Stimulated activated CD4-positive, alpha-beta T cell treated with anti-CD3 and anti-CD28 coated beads, Interleukin-4, amount 100 ng/mL, for 1 hour (primary cell): Measurements from ENCODE around the gene TNK2.
"Not testable (repeated sequence)": the region's sequence is repeated elsewhere in the genome, so short reads cannot be mapped to it uniquely, and the experiment has no call there.

Source experiments
- DNase-seq: peaks from one replicate; pipeline ENCODE4 v3.0.0-alpha.2; 2020

The TNK2 gene

DNA sequence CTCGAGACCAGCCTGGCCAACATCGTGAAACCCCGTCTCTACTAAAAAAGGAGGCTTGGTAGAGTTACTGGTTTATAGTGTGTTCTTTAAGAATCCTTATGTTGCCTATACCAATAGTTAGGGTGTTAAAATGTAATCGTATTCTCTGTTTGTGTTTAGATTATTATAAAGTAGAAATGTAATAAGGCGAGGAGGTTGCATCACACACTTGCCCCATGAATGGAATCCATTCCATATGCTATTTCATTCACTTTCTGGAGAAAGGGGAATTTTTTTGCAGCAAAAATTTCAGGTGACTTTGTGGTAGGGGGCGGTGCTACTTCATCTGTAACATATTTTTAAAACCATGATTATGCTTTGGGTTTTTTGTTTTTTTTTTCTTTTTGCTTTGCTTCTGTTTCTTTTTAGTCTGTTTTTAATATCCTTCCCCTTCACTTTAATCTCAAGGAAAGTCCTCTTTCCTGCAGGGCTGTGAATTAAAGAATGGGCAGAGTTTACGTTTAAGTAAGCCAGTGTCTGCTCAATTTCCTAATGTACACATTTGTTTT lies 63.6 kb downstream of the TNK2 start:
- no peak for DNase-seq

DNA sequence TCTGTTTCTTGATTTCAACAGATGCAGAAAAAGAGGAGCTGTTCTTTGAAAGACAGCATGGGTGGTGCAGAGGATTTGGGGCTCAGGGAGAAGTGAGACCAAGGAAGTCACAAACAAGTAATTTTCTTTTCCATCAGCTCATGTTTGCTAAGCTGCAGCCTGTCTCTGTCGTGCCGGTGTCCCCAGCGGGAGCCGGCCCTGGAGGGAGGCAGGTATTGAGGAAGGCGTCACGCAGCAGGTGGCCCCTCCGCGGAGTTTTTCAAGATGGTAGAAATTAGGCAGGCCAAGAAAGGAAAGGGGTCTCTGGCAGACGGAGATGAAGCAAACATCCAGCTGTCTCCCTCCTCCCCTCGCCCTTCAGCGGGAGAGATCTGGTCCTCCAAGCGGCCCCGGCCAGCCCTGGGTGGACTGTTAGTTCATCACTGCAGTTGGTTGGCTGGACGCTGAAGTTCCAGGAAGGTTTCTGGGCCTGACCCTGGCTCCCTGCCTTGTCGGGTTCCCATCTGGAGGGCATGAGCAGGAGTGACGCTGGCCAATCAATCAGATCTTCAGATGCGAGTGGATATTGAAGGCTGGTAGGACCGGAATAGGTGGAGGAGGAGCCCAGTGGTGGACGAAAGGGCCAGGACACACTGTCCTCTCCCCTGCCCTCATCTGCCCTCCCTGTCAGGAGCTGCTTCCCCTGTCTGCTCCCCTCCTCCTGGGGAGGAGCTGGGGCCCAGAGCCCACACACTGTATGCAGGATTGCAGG lies 68.9 kb downstream of the TNK2 start:
- DNase-seq, result no peak

DNA sequence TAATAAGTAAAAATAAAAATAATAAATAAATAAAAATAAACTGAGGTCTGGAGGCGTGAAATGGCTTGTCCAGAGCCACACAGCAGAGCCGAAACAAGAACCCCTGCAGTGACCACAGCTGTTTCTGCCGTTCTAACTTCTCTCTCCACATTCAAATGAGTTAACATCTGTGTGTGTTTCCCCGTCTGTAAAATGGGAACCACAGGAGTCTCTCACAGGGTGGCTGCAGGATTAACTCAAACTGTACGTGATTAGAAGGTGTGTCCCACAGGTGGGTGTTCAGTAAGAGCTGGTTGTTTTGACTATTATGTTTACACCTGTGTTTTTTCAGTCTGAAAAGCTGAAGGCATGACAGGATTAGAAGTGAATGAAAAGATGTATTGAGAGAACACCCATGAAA lies 69.6 kb downstream of the TNK2 start:
- no peak for DNase-seq

DNA sequence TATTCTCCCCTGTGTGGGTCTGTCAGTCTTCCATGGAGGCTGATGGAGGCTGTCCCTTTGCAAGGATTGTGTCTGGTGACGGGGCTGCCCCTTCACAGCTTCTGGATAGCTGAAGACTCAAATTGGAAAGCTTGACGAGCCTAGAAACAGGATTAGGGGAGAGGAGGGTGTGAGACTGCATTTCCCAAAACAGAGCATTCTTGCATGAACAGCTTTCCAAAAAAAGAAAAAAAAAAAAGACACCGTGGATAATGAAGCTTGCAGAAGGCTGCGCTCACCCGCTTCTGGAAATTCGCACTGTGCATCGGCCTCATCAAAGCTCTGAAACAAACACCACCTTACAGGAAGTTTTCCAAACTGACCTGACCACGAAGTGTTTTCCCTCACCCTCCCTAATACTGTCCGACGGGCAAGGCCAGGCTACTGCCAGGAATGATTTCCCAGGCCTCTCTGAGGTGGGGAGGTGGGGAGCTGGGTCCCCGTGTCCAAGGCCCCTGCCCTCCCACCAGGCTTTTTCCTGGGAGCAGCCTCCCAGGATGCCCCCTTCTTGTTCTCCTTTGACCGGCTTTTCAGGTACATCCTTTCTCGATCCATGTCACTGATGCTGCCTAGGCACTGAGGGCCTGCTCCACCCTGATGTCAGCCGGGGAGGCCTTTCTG lies 71.7 kb downstream of the TNK2 start:
- no peak for DNase-seq

DNA sequence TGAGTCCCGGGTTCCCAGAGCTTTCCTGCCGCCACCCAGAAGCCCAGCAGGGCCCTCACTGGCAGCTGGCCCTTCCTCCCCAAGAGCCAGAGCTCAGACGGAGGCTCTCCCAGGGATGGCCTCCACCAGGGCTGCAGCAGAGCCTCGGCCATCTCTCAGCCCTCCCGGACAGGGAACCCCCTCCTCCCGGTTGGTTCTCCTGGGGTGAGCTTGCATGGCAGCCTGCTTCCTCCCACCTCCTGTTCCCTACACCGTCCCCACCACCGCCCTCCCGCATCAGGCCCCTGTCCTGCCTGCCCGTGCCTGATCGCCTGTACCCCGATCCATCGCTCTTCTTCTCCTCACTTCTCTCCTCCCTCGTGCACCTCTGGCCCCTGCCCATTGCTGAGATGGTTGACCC lies 72.6 kb downstream of the TNK2 start:
- no peak for DNase-seq

DNA sequence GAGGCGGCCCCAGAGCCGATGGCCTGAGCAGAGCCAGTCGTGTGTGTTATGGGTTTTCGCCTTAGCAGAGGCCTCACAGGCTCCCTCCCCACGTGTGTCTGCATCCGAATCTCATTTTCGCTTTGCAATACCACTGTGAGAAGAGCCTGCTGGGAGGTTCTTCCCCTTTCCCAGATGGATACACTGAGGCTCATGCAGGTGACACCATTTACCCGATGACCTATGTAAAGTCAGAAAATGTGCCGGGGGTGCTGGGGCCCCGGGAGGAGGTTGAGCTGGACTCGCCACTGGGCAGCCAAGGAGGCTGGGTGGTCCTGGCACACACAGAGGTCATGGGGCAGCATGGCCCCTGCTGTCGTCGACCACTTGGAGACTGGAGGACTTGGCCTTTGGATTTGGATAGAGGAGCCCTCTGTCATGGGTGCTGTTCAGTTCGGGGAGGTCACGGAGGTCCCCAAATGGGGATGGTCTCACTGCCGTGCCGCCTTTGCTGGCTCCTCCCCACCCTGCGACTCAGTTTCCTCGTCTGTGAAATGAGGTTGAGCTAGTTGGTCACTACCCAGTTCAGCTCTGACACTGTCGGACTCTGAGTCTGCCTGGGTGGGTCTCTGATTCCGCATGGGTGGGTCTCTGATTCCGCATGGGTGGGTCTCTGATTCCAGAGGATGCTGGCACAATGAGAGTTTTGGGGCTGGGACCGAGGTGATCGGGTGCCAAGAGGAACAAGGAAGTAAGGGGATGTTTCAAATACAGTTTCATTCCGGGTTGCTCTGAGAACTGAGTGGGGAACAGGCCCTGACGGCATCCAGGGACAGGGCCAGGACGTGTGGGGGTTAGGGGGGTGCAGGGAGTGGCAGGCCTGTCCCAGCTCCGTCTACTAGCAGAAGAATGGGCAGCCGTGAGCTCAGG lies 73.4 kb downstream of the TNK2 start:
- no peak for DNase-seq

DNA sequence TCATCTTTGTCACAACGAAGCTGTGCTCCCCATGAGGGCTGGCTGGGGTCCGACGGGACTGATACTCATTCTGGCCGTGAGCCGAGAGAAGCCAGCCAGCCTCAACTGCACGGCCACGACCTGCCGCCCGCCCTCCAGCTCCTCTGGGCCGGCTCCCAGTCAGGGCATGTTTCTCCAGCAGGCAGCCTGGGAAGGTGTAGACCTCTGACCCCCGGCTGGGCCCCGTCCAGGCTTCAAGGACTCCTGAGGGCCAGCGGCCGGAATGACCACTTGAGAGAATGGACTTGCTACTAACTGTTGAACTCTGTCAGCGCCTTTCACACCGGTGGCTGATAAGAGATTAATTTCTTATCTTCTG lies 78.5 kb downstream of the TNK2 start:
- DNase-seq, result no peak

DNA sequence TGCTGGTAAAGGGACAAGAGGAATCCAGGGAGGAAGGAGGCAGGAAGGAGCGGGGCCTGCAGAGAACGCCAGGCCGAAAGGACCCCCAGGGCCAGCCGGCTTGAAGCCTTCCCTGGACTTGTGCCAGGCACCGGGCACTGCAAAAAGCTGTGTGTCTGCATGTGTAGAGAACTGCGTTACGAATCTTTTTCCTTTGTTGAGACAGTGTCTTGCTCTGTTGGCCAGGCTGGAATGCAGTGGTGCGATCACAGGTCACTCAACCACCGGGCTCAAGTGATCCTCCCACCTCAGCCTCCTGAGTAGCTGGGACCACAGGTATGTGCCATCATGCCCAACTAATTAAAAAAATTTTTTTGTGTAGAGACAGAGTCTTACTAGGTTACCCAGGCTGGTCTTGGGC lies 79.6 kb downstream of the TNK2 start:
- no peak for DNase-seq

DNA sequence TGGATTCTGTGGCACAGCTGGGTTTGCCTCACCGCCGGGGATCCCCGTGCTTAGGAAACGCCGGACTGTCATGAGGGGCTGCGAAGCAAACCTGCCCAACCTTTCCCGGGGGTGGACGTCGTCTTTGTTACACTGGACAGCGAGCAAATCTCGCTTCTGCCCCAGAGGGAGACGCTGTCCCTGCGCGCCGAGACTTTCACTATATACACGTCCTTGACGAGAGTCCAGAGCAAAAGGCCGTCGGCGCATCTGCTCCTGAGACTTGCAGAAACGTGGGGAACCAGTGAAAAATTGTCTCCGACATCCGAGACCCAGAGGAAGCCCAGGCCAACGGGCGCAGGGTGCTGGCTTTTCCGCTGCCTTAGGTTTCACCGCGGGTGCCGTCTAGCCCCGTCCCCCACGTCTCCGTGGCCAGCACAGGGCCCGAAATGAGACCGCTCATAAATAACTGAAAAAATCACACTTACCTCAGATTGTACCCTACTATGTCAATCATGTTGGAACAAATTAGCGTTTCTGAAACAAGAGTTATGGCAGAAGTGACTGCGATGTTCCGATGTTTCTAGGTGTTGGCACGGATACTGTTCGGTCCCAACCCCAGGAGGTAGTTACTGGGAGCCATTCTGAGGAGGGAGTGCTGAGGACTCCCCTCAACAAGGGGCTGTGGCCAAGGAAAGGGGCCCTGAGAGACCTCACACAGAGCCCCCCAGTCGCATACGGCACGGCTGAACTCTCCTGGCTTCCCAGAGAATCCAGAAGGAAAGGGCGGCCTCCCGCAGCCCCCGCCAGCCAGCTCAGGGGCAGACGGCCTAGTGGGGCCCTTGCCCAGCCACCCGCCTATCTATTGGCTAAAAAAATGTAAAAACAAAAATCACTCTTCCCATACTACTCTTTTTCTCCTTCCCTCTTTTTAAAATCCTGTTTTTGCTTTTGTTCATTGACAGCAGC lies 82.2 kb downstream of the TNK2 start:
- DNase-seq, result no peak

DNA sequence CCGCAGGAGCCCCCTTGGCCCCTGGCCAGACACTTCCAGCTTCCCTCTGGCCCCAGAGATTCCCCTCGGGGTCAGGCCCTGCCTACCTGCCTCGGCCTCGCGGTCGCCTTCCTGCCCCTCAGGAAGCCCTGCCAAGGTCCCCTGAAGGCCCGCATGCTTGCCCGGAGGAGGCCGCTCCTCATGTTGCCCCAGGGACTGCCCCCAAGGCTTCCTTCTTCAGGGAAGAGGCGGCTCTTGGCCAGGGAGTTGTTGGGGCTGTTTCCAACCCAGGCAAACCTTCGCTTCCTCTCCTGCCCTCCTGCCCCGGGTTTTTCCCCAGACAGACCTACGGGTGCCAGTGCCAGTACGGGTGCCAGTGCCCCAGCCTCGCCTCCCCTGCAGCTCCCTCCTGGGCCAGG lies 83.2 kb downstream of the TNK2 start:
- DNase-seq, result no peak

DNA sequence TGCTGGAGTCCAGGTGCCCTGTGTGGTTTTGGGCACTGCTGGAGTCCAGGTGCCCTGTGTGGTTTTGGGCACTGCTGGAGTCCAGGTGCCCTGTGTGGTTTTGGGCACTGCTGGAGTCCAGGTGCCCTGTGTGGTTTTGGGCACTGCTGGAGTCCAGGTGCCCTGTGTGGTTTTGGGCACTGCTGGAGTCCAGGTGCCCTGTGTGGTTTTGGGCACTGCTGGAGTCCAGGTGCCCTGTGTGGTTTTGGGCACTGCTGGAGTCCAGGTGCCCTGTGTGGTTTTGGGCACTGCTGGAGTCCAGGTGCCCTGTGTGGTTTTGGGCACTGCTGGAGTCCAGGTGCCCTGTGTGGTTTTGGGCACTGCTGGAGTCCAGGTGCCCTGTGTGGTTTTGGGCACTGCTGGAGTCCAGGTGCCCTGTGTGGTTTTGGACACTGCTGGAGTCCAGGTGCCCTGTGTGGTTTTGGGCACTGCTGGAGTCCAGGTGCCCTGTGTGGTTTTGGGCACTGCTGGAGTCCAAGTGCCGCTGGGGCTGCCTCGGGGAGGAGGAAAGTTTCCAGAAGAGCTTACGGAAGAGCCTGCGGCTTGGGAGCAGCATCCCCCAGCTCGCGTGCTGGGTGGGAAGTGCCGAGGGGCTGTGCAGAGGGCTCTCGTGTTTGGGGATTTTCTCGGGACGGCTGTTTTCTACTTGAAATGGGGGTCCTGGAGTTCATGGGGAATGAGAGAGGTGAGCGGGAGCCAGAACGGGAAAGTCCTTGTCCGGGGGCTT lies 83.7 kb downstream of the TNK2 start:
- not testable (repeated sequence) for DNase-seq

DNA sequence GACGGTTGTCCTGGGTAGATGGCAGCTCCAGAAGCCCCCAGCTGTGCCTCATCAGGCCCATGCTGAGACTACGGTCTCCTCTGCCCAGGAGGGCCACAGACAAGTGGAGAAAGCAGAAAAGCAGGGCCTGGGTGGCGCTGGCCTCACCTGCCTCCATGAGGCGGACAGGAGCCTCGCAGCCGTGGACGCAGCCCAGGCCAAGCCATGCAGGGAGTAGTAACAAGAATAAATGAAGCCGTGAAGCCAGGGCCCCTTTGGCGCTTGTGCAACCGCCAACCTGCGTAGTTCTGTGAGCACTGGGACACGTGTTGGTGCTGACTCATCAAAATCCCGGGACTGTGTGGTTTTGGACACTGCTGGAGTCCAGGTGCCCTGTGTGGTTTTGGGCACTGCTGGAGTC lies 84.4 kb downstream of the TNK2 start:
- DNase-seq, result no peak

DNA sequence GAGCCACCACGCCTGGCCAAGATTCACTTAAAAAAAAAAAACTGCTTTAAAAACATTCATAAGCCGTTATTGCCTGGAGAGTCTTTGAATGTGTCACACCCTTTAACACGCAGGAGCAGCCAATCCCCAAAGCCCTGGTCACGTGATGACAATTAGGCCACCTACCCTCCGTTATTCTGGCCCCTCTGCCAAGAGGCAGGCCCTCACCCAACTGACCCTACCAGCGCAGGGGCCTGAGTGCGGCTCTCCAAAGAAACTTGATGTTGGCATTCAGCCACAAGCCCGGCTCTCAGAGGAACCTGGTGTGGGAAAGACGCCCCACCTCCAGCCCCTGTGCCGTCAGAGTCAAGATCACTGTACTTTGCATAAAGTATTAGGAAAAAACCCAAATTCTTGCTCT lies 85.1 kb downstream of the TNK2 start:
- DNase-seq, result no peak

DNA sequence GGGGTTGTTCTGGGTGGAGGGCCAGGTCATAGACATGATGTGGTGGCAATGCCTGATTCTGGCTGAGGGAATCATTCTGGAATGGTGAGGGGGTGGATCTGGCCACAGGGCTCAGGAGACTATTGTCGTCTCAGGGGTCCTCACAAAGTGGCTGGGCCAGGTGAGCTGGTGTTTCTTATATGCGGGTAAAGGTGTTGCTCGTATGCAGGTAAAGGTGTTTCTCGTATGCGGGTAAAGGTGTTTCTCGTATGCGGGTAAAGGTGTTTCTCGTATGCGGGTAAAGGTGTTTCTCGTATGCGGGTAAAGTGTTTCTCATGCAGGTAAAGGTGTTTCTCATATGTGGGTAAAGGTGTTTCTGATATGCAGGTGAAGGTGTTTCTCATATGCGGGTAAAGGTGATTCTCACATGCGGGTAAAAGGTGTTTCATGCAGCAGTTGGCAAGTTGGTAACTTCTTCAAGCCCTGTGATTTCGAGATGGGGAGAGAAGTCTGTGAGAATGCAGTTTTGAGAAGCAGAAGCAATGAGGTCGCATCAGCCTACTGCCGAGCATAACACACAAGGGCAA lies 86.1 kb downstream of the TNK2 start:
- DNase-seq, result no peak

DNA sequence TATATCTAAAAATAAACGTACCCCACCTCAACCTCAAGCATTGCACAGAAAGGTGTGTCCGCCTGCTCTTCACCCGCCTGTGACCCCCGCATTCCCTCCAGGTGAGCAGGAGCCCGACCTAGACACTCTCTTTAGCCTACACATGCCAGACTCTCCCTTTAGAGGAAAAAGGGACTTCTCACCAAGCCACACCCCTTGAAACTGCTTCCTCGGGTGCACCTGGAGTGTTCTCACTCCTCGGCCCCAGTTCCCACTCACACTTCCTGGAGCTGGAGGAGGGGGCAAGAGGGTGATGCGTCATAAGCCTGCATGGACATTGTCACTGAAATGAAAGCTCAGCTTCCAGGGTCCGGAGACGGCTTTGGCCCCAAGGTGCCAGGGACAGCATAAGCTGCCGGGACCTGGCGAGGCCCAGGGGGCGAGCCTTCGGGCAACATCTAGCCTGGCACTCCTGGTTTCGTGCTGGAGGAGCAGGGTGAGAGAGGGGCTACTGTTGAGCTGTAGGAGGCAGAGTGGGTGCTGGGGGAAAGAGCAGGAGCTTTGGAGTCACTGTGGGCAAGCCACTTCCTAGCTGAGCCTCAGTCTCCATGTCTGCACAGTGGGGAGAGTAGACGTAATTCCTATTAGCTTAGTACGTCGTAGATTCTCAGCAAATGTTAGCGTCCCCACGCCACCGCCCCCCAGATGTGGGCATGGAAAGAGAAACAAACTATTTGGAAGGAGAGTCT lies 86.8 kb downstream of the TNK2 start:
- no peak for DNase-seq

DNA sequence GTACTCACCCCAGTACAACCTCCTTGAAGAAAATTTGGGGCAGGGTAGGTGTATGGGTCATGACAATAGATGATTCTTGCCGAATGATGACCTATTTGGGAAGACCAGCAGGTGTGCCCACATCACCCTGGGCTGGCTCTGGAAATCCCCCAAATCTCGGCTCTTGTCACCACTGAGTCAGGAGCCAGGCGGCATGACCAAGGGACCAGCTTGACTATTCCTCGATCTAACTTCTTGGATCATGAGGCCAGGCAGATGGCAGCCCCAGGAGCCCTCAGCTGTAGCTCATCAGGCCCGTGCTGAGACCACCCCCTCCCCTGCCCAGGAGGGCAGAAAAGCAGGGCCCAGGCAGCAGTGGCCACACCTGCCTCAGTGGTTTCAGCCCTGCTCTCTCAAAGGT lies 87.5 kb downstream of the TNK2 start:
- DNase-seq, result no peak

DNA sequence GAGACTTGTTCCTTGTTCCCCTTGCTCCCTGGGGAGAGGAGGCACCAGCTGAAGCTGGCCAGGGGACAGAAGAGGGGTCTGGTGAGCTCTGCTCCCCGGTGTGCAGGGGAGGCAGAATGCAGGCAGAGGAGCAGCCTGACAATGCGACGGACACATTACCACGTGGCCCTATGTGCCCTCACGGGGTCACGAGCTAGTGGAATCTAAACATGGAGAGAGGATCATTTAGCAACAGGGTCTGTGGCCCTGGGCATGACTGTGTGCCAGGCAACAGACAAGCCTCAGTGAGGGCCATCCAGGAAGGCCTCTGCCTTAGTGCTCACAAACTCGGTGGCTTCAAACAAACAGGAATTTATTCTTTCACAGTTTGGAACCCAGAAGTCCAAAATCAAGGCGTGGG lies 88.2 kb downstream of the TNK2 start:
- DNase-seq, result no peak

DNA sequence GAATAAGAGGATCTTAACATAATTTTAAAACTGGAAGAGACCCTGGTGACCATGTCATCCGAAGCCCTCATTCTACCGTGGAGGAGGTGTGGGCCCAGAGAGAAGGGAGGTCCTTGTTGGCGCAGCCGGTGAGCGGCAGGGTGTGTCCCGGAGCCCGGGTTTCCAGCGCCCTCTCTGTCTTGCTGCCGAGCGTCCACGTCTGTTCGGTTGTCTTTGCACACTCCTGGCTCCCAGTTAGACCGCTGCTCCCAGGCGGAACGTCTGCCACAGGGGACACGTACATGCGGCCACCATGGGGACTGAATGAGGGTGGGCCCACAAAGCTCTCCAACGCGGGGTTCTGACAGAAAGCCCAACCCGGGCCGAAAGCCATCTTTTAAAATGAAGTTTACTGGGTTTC lies 90.0 kb downstream of the TNK2 start:
- no peak for DNase-seq

DNA sequence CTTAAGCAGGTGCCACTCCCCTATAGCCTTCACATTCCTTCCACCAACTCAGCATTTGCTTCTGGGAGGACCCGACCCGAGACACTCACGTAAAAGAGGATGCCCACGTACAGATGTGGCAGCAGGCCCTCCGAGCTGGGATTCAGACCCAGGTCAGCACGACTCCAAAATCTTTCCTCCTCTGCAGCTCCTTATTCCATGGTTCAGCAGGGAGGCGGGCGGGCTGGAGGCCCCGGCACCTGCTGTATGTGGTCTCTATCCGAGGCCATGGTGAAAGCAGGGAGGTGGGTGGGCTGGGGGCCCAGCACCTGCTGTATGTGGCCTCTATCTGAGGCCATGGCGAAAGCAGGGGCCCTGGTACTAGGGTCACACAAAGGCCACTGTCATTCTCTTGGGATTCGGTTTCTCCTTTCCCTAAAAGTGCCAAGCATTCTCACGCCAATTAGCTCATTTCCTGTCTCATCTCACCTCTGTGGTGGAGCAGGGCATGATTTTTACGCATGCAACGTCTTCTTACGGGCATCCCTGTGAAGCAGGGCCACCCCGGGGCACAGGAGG lies 90.7 kb downstream of the TNK2 start:
- DNase-seq, result no peak

DNA sequence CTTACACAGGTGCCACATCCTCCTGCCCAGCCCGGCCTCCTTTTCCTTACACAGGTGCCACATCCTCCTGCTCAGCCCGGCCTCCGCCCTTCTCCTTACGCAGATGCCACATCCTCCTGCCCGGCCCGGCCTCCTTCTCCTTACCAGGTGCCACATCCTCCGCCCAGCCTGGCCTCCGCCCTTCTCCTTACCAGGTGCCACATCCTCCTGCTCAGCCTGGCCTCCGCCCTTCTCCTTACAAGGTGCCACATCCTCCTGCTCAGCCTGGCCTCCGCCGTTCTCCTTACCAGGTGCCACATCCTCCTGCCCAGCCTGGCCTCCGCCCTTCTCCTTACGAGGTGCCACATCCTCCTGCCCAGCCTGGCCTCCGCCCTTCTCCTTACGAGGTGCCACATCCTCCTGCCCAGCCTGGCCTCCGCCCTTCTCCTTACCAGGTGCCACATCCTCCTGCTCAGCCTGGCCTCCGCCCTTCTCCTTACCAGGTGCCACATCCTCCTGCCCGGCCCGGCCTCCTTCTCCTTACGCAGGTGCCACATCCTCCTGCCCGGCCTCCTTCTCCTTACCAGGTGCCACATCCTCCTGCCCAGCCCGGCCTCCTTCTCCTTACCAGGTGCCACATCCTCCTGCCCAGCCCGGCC lies 92.0 kb downstream of the TNK2 start:
- DNase-seq, result not testable (repeated sequence)
